Measurements from ENCODE around the gene GPS2.
A peak's percentile ranks its signal among the peaks of the same experiment; 100 is the strongest.

The GPS2 gene

DNA sequence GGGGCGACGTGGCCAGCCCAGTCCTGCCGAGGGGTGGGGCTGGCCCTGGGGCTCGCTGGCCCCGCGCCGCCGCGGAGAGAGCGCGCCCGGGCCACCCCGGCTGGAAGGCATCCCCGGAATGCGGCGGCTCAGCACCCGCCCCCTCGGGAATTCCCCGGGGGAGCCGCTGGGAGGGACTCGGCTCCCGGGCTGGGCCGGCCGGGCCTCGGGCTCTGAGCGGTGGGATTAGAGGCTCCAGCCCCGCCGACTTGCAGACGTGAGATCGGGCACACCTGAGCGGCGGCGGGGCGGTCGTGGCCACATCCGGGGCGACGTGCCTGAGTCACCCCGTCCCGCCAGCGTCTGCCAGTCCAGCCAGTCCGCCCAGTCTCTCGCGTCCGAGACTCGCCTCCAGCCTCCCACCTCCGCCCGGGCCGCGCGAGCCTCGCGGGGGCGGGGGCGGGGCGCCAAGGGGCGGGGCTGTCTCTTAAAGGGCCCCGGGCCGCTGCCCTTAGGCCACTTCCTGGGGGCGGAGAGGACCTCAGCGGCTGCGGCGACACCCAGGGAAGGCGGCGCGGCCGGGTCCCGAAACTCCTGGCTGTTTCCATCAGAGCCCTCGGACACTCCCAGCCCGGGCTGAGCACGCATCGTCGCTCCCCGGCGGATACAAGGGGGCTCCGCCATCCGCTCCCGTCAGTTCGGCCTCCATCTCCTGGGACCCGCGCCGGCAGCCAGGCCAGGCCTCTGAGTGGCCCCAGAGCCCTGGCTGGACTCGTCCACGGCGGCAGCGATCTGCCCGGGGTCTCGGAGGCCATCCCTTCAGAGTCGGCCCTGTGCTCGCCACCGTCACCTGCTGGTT, 36.7 kb upstream of the GPS2 start, which contains the start of gene KCTD11 (continued):
- TF ChIP-seq ZNF837 (tag by site-specific recombination; IDR thresholded peaks at IDR 0.05) (no peak), ZNF37A (tag by site-specific recombination; IDR thresholded peaks at IDR 0.05) (no peak), HOXC10 (CRISPR knock-in tag; IDR thresholded peaks at IDR 0.05) (no peak), MZF1 (tag by site-specific recombination; IDR thresholded peaks at IDR 0.05; ENCODE audit: borderline replicate concordance) (0 out of 2 replicates have a peak, but pooled peaks have one; percentile 22), ZNF596 (tag by site-specific recombination; IDR thresholded peaks at IDR 0.05) (no peak), ZNF423 (tag by site-specific recombination; IDR thresholded peaks at IDR 0.05) (peak; percentile 91), ZNF121 (tag by site-specific recombination; IDR thresholded peaks at IDR 0.05) (no peak), ZNF664 (tag by site-specific recombination; IDR thresholded peaks at IDR 0.05) (no peak), MEIS1 (CRISPR knock-in tag; IDR thresholded peaks at IDR 0.05; ENCODE audit: borderline replicate concordance) (no peak), ZIC2 (tag by site-specific recombination; IDR thresholded peaks at IDR 0.05) (no peak), ZBTB17 (tag by site-specific recombination; IDR thresholded peaks at IDR 0.05) (peak; percentile 88), ZNF521 (tag by site-specific recombination; IDR thresholded peaks at IDR 0.05) (no peak), ZNF324 (tag by site-specific recombination; IDR thresholded peaks at IDR 0.05) (no peak; the same call in 1 of the 2 replicates), ZNF76 (tag by site-specific recombination; IDR thresholded peaks at IDR 0.05; ENCODE audit: borderline replicate concordance, low read depth) (no peak; the same call in 1 of the 2 replicates), ZNF404 (tag by site-specific recombination; IDR thresholded peaks at IDR 0.05) (no peak), ZNF175 (tag by site-specific recombination; IDR thresholded peaks at IDR 0.05) (no peak), ZNF501 (tag by site-specific recombination; IDR thresholded peaks at IDR 0.05) (no peak), ZNF23 (tag by site-specific recombination; IDR thresholded peaks at IDR 0.05; ENCODE audit: borderline replicate concordance) (no peak), BCL11B (tag by site-specific recombination; IDR thresholded peaks at IDR 0.05; ENCODE audit: low read depth) (no peak), ZNF10 (tag by site-specific recombination; IDR thresholded peaks at IDR 0.05) (peak; percentile 95), ZNF530 (tag by site-specific recombination; IDR thresholded peaks at IDR 0.05; ENCODE audit: low read depth) (no peak), GLI4 (tag by site-specific recombination; IDR thresholded peaks at IDR 0.05) (no peak), ZNF629 (tag by site-specific recombination; IDR thresholded peaks at IDR 0.05) (0 out of 2 replicates have a peak, but pooled peaks have one; percentile 40)
- TF ChIP-seq, protein P1, sequence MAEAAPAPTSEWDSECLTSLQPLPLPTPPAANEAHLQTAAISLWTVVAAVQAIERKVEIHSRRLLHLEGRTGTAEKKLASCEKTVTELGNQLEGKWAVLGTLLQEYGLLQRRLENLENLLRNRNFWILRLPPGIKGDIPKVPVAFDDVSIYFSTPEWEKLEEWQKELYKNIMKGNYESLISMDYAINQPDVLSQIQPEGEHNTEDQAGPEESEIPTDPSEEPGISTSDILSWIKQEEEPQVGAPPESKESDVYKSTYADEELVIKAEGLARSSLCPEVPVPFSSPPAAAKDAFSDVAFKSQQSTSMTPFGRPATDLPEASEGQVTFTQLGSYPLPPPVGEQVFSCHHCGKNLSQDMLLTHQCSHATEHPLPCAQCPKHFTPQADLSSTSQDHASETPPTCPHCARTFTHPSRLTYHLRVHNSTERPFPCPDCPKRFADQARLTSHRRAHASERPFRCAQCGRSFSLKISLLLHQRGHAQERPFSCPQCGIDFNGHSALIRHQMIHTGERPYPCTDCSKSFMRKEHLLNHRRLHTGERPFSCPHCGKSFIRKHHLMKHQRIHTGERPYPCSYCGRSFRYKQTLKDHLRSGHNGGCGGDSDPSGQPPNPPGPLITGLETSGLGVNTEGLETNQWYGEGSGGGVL (tag by site-specific recombination; IDR thresholded peaks at IDR 0.05), result peak; percentile 67; the same call in 1 of the 2 replicates
- TF ChIP-seq, protein P2, sequence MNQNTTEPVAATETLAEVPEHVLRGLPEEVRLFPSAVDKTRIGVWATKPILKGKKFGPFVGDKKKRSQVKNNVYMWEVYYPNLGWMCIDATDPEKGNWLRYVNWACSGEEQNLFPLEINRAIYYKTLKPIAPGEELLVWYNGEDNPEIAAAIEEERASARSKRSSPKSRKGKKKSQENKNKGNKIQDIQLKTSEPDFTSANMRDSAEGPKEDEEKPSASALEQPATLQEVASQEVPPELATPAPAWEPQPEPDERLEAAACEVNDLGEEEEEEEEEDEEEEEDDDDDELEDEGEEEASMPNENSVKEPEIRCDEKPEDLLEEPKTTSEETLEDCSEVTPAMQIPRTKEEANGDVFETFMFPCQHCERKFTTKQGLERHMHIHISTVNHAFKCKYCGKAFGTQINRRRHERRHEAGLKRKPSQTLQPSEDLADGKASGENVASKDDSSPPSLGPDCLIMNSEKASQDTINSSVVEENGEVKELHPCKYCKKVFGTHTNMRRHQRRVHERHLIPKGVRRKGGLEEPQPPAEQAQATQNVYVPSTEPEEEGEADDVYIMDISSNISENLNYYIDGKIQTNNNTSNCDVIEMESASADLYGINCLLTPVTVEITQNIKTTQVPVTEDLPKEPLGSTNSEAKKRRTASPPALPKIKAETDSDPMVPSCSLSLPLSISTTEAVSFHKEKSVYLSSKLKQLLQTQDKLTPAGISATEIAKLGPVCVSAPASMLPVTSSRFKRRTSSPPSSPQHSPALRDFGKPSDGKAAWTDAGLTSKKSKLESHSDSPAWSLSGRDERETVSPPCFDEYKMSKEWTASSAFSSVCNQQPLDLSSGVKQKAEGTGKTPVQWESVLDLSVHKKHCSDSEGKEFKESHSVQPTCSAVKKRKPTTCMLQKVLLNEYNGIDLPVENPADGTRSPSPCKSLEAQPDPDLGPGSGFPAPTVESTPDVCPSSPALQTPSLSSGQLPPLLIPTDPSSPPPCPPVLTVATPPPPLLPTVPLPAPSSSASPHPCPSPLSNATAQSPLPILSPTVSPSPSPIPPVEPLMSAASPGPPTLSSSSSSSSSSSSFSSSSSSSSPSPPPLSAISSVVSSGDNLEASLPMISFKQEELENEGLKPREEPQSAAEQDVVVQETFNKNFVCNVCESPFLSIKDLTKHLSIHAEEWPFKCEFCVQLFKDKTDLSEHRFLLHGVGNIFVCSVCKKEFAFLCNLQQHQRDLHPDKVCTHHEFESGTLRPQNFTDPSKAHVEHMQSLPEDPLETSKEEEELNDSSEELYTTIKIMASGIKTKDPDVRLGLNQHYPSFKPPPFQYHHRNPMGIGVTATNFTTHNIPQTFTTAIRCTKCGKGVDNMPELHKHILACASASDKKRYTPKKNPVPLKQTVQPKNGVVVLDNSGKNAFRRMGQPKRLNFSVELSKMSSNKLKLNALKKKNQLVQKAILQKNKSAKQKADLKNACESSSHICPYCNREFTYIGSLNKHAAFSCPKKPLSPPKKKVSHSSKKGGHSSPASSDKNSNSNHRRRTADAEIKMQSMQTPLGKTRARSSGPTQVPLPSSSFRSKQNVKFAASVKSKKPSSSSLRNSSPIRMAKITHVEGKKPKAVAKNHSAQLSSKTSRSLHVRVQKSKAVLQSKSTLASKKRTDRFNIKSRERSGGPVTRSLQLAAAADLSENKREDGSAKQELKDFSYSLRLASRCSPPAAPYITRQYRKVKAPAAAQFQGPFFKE (tag by site-specific recombination; IDR thresholded peaks at IDR 0.05; ENCODE audit: borderline replicate concordance), result no peak
- TF ChIP-seq, protein P3, sequence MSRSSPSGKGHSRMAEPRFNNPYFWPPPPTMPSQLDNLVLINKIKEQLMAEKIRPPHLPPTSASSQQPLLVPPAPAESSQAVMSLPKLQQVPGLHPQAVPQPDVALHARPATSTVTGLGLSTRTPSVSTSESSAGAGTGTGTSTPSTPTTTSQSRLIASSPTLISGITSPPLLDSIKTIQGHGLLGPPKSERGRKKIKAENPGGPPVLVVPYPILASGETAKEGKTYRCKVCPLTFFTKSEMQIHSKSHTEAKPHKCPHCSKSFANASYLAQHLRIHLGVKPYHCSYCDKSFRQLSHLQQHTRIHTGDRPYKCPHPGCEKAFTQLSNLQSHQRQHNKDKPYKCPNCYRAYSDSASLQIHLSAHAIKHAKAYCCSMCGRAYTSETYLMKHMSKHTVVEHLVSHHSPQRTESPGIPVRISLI (tag by site-specific recombination; IDR thresholded peaks at IDR 0.05), result no peak
- TF ChIP-seq, protein P4, sequence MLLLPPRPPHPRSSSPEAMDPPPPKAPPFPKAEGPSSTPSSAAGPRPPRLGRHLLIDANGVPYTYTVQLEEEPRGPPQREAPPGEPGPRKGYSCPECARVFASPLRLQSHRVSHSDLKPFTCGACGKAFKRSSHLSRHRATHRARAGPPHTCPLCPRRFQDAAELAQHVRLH (tag by site-specific recombination; IDR thresholded peaks at IDR 0.05), result no peak
- TF ChIP-seq, protein P5, sequence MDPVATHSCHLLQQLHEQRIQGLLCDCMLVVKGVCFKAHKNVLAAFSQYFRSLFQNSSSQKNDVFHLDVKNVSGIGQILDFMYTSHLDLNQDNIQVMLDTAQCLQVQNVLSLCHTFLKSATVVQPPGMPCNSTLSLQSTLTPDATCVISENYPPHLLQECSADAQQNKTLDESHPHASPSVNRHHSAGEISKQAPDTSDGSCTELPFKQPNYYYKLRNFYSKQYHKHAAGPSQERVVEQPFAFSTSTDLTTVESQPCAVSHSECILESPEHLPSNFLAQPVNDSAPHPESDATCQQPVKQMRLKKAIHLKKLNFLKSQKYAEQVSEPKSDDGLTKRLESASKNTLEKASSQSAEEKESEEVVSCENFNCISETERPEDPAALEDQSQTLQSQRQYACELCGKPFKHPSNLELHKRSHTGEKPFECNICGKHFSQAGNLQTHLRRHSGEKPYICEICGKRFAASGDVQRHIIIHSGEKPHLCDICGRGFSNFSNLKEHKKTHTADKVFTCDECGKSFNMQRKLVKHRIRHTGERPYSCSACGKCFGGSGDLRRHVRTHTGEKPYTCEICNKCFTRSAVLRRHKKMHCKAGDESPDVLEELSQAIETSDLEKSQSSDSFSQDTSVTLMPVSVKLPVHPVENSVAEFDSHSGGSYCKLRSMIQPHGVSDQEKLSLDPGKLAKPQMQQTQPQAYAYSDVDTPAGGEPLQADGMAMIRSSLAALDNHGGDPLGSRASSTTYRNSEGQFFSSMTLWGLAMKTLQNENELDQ (tag by site-specific recombination; IDR thresholded peaks at IDR 0.05; ENCODE audit: low read depth), result no peak

All from HEK293 (cell line).